Measurements from ENCODE around the gene AKT1. TPM values are rescaled to one million over a fixed set of nuclear protein-coding genes. Genes with fewer than 3 reads are reported as not detected.

Gene AKT1
- polyA plus RNA-seq, 2 of the 4 experiments (the other 2 are of a cell fraction): 70.2 to 93.8 TPM

DNA sequence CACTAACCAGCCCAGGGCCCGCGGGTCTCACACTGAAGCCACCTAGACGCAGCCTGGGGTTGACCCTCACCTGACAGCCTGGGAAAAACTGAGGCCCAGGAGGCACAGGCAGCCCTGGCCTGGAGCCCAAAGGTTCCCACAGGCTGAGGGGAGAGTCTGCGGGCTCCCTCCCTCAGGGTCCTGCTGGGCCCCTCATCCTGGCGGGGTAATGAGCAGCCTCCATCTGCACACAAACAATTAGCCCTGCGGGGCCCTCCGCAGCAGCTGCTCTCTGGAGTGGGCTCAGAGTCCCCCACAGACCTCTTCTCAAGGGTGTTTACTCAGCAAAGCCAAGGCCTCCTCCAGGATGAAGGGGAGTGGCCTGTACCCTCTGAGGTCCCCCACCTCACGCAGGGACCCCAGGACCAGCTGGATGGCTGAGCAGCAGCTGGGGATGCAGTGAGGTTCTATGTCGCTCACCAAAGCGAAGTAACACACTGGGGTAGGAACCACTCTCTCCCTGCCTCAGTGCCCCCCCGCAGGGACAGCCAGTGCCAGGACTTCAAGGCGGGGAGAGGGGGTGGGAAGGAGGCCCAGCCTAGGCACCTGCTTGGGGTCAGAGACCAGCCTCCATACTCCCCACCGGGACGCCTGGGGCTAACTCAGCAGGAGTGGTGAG lies 7.3 kb downstream of the AKT1 start (continued):
- no peak for TF ChIP-seq NPAS2 (CRISPR knock-in tag; IDR thresholded peaks at IDR 0.05; ENCODE audit: borderline replicate concordance)
- no peak for TF ChIP-seq HES2 (IDR thresholded peaks at IDR 0.05)
- no peak for TF ChIP-seq GATA3 (IDR thresholded peaks at IDR 0.05; ENCODE audit: borderline replicate concordance)
- TF ChIP-seq HDAC2 (IDR thresholded peaks at IDR 0.05): no peak

GRCh38 chr14:104787736-104788135 lies 7.8 kb downstream of the AKT1 start:
- POLR2A ChIA-PET: no interaction called here
- DNase-seq (ENCODE audit: low read depth in 1 of 2, low spot score in 1 of 2) (no peak), FAIRE-seq (no peak), ATAC-seq (no peak)
- Histone ChIP-seq H3K4me3 (no peak overlapping the region), H3K9me3 (no peaks in the 10 kb centered on the region), H3K27ac (no peak overlapping the region), H3K4me2 (no peak overlapping the region), H3K4me1 (peaks cover 18% of the 10 kb centered on the region; the same call in 2 of the 3 replicates)
- CTCF ChIA-PET: interaction anchor here (1.3 to 6.1 kb wide), 3 partner anchors 12 to 38 kb away, joined by 4 to 48 read pairs (median 9); no protein-coding TSS in a partner anchor
- TF ChIP-seq MYC (IDR thresholded peaks at IDR 0.05; ENCODE audit: borderline replicate concordance, low read length) (no peak), REST (IDR thresholded peaks at IDR 0.05) (no peak), ZSCAN20 (CRISPR knock-in tag; IDR thresholded peaks at IDR 0.05) (no peak), HDAC2 (IDR thresholded peaks at IDR 0.05) (no peak), BHLHE40 (IDR thresholded peaks at IDR 0.05; ENCODE audit: low read depth, low read length) (no peak)
- WGBS (ENCODE audit: missing lambda C conversion rate): 94% methylated on average over 4 of the region's 7 CpGs

DNA sequence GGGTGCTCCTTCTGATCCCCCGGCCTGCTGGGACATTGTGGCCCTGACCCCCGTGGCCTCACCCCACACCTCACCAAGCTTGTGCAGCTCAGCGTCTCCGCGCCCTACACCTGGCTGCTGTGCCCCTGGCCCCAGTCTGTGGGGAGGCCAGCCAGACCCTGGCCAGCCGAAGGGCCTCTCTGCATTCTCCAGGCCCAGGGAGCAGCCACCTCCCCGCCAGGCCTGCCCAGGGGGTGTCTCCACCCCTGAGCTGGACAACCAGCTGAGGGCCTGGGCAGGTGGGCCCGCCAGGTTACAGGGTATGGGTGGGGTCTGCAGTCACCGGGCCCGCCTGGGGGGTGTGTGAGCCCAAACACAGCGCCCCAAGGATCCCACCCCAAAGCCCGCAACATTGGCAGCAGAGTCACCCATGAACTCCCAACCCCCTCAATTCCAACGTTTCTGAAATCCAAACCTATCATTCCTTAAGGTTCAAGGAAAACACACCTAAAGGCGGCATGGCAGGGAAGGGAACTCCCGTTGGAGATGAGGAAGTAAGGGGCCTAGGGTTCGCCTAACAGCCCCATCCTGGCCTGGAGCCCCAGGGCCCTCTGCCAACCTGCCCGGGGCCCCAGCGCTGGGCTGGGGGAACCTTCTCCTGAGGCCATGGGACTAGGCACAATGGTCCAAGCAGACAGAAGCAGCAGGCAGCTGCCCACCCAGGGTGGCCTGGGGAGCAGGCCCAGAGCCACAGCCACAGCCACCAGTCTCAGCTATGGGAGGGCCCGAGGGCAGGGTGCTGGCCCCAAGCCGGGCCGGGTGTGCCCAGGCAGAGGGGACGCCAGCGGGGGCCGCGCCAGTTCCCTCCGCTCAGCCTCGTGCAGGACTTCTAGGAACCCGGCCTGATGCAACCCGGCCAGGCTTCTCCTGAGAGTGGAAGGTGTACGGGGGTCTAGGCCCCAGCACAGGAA lies 8.5 kb downstream of the AKT1 start:
- no peak overlapping the region for H3K4me3 ChIP-seq
- TF ChIP-seq, protein P1, sequence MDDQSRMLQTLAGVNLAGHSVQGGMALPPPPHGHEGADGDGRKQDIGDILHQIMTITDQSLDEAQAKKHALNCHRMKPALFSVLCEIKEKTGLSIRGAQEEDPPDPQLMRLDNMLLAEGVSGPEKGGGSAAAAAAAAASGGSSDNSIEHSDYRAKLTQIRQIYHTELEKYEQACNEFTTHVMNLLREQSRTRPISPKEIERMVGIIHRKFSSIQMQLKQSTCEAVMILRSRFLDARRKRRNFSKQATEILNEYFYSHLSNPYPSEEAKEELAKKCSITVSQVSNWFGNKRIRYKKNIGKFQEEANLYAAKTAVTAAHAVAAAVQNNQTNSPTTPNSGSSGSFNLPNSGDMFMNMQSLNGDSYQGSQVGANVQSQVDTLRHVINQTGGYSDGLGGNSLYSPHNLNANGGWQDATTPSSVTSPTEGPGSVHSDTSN (IDR thresholded peaks at IDR 0.05): no peak
- no peak for TF ChIP-seq EHF (CRISPR knock-in tag; IDR thresholded peaks at IDR 0.05)
- no peak for TF ChIP-seq ZSCAN20 (CRISPR knock-in tag; IDR thresholded peaks at IDR 0.05)
- TF ChIP-seq FOSL2 (IDR thresholded peaks at IDR 0.05): no peak
- TF ChIP-seq FOSL2 (CRISPR knock-in tag; IDR thresholded peaks at IDR 0.05): no peak
- TF ChIP-seq REST (IDR thresholded peaks at IDR 0.05): no peak
- no peak for TF ChIP-seq CBX2 (IDR thresholded peaks at IDR 0.05; ENCODE audit: borderline replicate concordance, low read depth)
- no peak for TF ChIP-seq CEBPB (IDR thresholded peaks at IDR 0.05)
- no peak for TF ChIP-seq ZFP36 (IDR thresholded peaks at IDR 0.05; ENCODE audit: borderline replicate concordance, partially characterized antibody)
- no peak for TF ChIP-seq NR3C1 (IDR thresholded peaks at IDR 0.05)
- TF ChIP-seq EP300 (IDR thresholded peaks at IDR 0.05): no peak
- no peak for TF ChIP-seq FOXS1 (CRISPR knock-in tag; IDR thresholded peaks at IDR 0.05)
- no peak for TF ChIP-seq KDM1A (IDR thresholded peaks at IDR 0.05; ENCODE audit: low read depth)
- no peak for DNase-seq (ENCODE audit: low read depth in 1 of 2, low spot score in 1 of 2)
- H3K4me2 ChIP-seq: no peak overlapping the region
- no peak for ATAC-seq
- ChIA-PET CTCF (interaction anchor here (1.1 to 6.1 kb wide), 3 partner anchors 17 to 39 kb away, joined by 4 to 48 read pairs (median 9); no protein-coding TSS in a partner anchor), POLR2A (no interaction called here)
- H3K4me1 ChIP-seq: peaks cover 11% of the 10 kb centered on the region; the same call in 1 of the 3 replicates
- 88% methylated on average over 23 of the region's 30 CpGs for WGBS (ENCODE audit: missing lambda C conversion rate)
- no peak for FAIRE-seq
- H3K9me3 ChIP-seq: no peaks in the 10 kb centered on the region
- H3K27ac ChIP-seq: no peak overlapping the region
